ENCODE results near the gene SLCO3A1.

SLCO3A1 gene

GRCh38 chr15:92109191-92109873, 255.8 kb downstream of the SLCO3A1 start:
- DNase-seq (ENCODE audit: low read depth) = no peak
- no peak for TF ChIP-seq CTCF (IDR thresholded peaks at IDR 0.05; ENCODE audit: low read depth, low read length, missing control alignments)
- H3K4me3 ChIP-seq (ENCODE audit: low read depth, low read length) = no peak overlapping the region

- no peak for DNase-seq (ENCODE audit: low read depth)
- no peak for TF ChIP-seq CTCF (IDR thresholded peaks at IDR 0.05; ENCODE audit: low read depth, low read length, missing control alignments)
- no peak overlapping the region for H3K4me3 ChIP-seq (ENCODE audit: low read depth, low read length)
Measured at GRCh38 chr15:92111291-92111690, 257.8 kb downstream of the SLCO3A1 start.

GRCh38 chr15:92111751-92112150, 258.2 kb downstream of the SLCO3A1 start:
- H3K4me3 ChIP-seq (ENCODE audit: low read depth, low read length) = no peak overlapping the region
- TF ChIP-seq CTCF (IDR thresholded peaks at IDR 0.05; ENCODE audit: low read depth, low read length, missing control alignments) = no peak
- no peak for DNase-seq (ENCODE audit: low read depth)

GRCh38 chr15:92112180-92112579, 258.7 kb downstream of the SLCO3A1 start:
- TF ChIP-seq CTCF (IDR thresholded peaks at IDR 0.05; ENCODE audit: low read depth, low read length, missing control alignments) = no peak
- H3K4me3 ChIP-seq (ENCODE audit: low read depth, low read length) = no peak overlapping the region
- no peak for DNase-seq (ENCODE audit: low read depth)

GRCh38 chr15:92112711-92113110, 259.2 kb downstream of the SLCO3A1 start:
- no peak overlapping the region for H3K4me3 ChIP-seq (ENCODE audit: low read depth, low read length)
- DNase-seq (ENCODE audit: low read depth) = no peak
- TF ChIP-seq CTCF (IDR thresholded peaks at IDR 0.05; ENCODE audit: low read depth, low read length, missing control alignments) = no peak

- no peak overlapping the region for H3K4me3 ChIP-seq (ENCODE audit: low read depth, low read length)
- no peak for TF ChIP-seq CTCF (IDR thresholded peaks at IDR 0.05; ENCODE audit: low read depth, low read length, missing control alignments)
- DNase-seq (ENCODE audit: low read depth) = no peak
Measured at GRCh38 chr15:92113832-92114231, 260.3 kb downstream of the SLCO3A1 start.

GRCh38 chr15:92115834-92116233, 262.3 kb downstream of the SLCO3A1 start:
- no peak overlapping the region for H3K4me3 ChIP-seq (ENCODE audit: low read depth, low read length)
- TF ChIP-seq CTCF (IDR thresholded peaks at IDR 0.05; ENCODE audit: low read depth, low read length, missing control alignments) = no peak
- no peak for DNase-seq (ENCODE audit: low read depth)
